Activated CD4-positive, alpha-beta memory T cell treated with anti-CD3 and anti-CD28 coated beads, Interleukin-2, amount 10 ng/mL, durations not matched to agents 7 days and 5 days (primary cell): Measurements from ENCODE around the gene RPAP2. TPM values are rescaled to one million over a fixed set of nuclear protein-coding genes. Genes with fewer than 3 reads are reported as not detected.
A peak's percentile ranks its signal among the peaks of the same experiment; 100 is the strongest.

Source experiments
- CTCF ChIA-PET: fragments of 350-600 bp; sonication (Branson Sonifier 250); formaldehyde crosslinking; loops from one replicate; lab custom pipeline; 2021; ENCODE audit warnings: antibody characterized with exemption, inconsistent platforms; lab: Charles Lee
- POLR2A ChIA-PET: fragments of 350-600 bp; sonication (Branson Sonifier 250); formaldehyde crosslinking; loops from one replicate; lab custom pipeline; 2021; ENCODE audit warnings: antibody characterized with exemption; lab: Charles Lee
- DNase-seq: peaks from one replicate; pipeline ENCODE4 v3.0.0-alpha.2; 2020
- H3K27ac Mint-ChIP-seq: one replicate; pipeline ENCODE4 v1.8.0; 2021; ENCODE audit warnings: mild to moderate bottlenecking, mixed read lengths
- H3K27me3 Mint-ChIP-seq: one replicate; pipeline ENCODE4 v1.8.0; 2021; ENCODE audit warnings: mixed read lengths
- H3K36me3 Mint-ChIP-seq: one replicate; pipeline ENCODE4 v1.8.0; 2021; ENCODE audit warnings: low read depth, mixed read lengths
- H3K4me1 Mint-ChIP-seq: one replicate; pipeline ENCODE4 v1.8.0; 2021; ENCODE audit warnings: mixed read lengths
- H3K4me3 Mint-ChIP-seq: one replicate; pipeline ENCODE4 v1.8.0; 2021; ENCODE audit warnings: mild to moderate bottlenecking, mixed read lengths
- H3K9me3 Mint-ChIP-seq: one replicate; pipeline ENCODE4 v1.8.0; 2021; ENCODE audit warnings: mixed read lengths
- total RNA-seq, 2 experiments: library from RNA; stranded (reverse); gene quantifications; one replicate each; pipeline ENCODE4 v1.2.3, GENCODE V29; 2021

RPAP2 gene
- total RNA-seq, 2 experiments from 2014 or later = 31.6 to 36.5 TPM

- H3K36me3 Mint-ChIP-seq = peaks cover 35% of the 10 kb centered on the region
- DNase-seq = no peak
- POLR2A ChIA-PET = interaction anchor here (0.8 to 4.6 kb wide), 9 partner anchors 8 to 532 kb away, joined by 3 to 61 read pairs (median 4); partner anchors contain the start of genes GFI1 and RPL5
- CTCF ChIA-PET = interaction anchor here (0.9 to 1.9 kb wide), 4 partner anchors 14 to 300 kb away, joined by 3 to 4 read pairs (median 3); no protein-coding TSS in a partner anchor
- no peaks in the 10 kb centered on the region for H3K27me3 Mint-ChIP-seq
- H3K4me1 Mint-ChIP-seq = peaks cover 51% of the 10 kb centered on the region
- H3K27ac Mint-ChIP-seq = peak overlapping the region; percentile 81
- H3K9me3 Mint-ChIP-seq = no peaks in the 10 kb centered on the region
- H3K4me3 Mint-ChIP-seq = peak overlapping the region; percentile 83
Measured at GRCh38 chr1:92299477-92300150, 755 bp downstream of the RPAP2 start.

- H3K27ac Mint-ChIP-seq = no peak overlapping the region
- peaks cover 35% of the 10 kb centered on the region for H3K36me3 Mint-ChIP-seq
- ChIA-PET CTCF (interaction anchor here (0.7 to 1.8 kb wide), 5 partner anchors 9 to 296 kb away, joined by 3 to 11 read pairs (median 3); no protein-coding TSS in a partner anchor), POLR2A (interaction anchor here (1.1 to 4.6 kb wide), 4 partner anchors 13 to 237 kb away, joined by 3 to 61 read pairs (median 11); partner anchors contain the start of gene GFI1)
- no peak overlapping the region for H3K4me3 Mint-ChIP-seq
- no peak for DNase-seq
- H3K27me3 Mint-ChIP-seq = no peaks in the 10 kb centered on the region
- peaks cover 46% of the 10 kb centered on the region for H3K4me1 Mint-ChIP-seq
- no peaks in the 10 kb centered on the region for H3K9me3 Mint-ChIP-seq
Measured at GRCh38 chr1:92301021-92301420, 2.2 kb downstream of the RPAP2 start.

- Mint-ChIP-seq H3K4me3 (no peak overlapping the region), H3K27ac (no peak overlapping the region), H3K4me1 (peaks cover 18% of the 10 kb centered on the region), H3K36me3 (peaks cover 32% of the 10 kb centered on the region), H3K27me3 (no peaks in the 10 kb centered on the region), H3K9me3 (no peaks in the 10 kb centered on the region)
- ChIA-PET CTCF (no interaction called here), POLR2A (interaction anchor here (0.8 kb wide), 1 partner anchor 171 kb away, joined by 3 read pairs; no protein-coding TSS in a partner anchor)
- no peak for DNase-seq
Measured at GRCh38 chr1:92306020-92306419, 7.2 kb downstream of the RPAP2 start.

GRCh38 chr1:92307980-92308379 is 9.1 kb downstream of the RPAP2 start:
- H3K9me3 Mint-ChIP-seq = no peaks in the 10 kb centered on the region
- peaks cover 22% of the 10 kb centered on the region for H3K4me1 Mint-ChIP-seq
- CTCF ChIA-PET = interaction anchor here (0.6 to 4.4 kb wide), 6 partner anchors 10 to 318 kb away, joined by 3 to 84 read pairs (median 4); partner anchors contain the start of gene GFI1
- DNase-seq = no peak
- POLR2A ChIA-PET = interaction anchor here (12.3 kb wide), 1 partner anchor 177 kb away, joined by 306 read pairs; the partner anchor contains the start of gene GFI1
- H3K27me3 Mint-ChIP-seq = no peaks in the 10 kb centered on the region
- H3K4me3 Mint-ChIP-seq = no peak overlapping the region
- H3K27ac Mint-ChIP-seq = no peak overlapping the region
- H3K36me3 Mint-ChIP-seq = peaks cover 44% of the 10 kb centered on the region

- POLR2A ChIA-PET = interaction anchor here (0.6 to 12.3 kb wide), 11 partner anchors 11 to 290 kb away, joined by 3 to 306 read pairs (median 3); partner anchors contain the start of genes GFI1 and RPAP2
- H3K27ac Mint-ChIP-seq = no peak overlapping the region
- peaks cover 38% of the 10 kb centered on the region for H3K4me1 Mint-ChIP-seq
- H3K27me3 Mint-ChIP-seq = no peaks in the 10 kb centered on the region
- peaks cover 45% of the 10 kb centered on the region for H3K36me3 Mint-ChIP-seq
- CTCF ChIA-PET = interaction anchor here (0.6 to 4.4 kb wide), 39 partner anchors 9 to 508 kb away, joined by 3 to 84 read pairs (median 4); partner anchors contain the start of genes GFI1, GLMN and RPAP2
- no peak for DNase-seq
- no peaks in the 10 kb centered on the region for H3K9me3 Mint-ChIP-seq
- H3K4me3 Mint-ChIP-seq = no peak overlapping the region
Measured at GRCh38 chr1:92310185-92310597, 11.3 kb downstream of the RPAP2 start.

GRCh38 chr1:92314024-92314423 is 15.2 kb downstream of the RPAP2 start:
- peaks cover 40% of the 10 kb centered on the region for H3K36me3 Mint-ChIP-seq
- no peaks in the 10 kb centered on the region for H3K9me3 Mint-ChIP-seq
- no peak for DNase-seq
- no peaks in the 10 kb centered on the region for H3K27me3 Mint-ChIP-seq
- CTCF ChIA-PET = interaction anchor here (0.7 to 7.5 kb wide), 8 partner anchors 11 to 295 kb away, joined by 3 to 89 read pairs (median 3); partner anchors contain the start of gene GFI1
- H3K4me1 Mint-ChIP-seq = peaks cover 71% of the 10 kb centered on the region
- H3K4me3 Mint-ChIP-seq = no peak overlapping the region
- POLR2A ChIA-PET = interaction anchor here (0.6 to 12.3 kb wide), 10 partner anchors 9 to 240 kb away, joined by 3 to 306 read pairs (median 4); partner anchors contain the start of genes GFI1, GLMN and RPAP2
- H3K27ac Mint-ChIP-seq = peak overlapping the region; percentile 79

GRCh38 chr1:92315766-92316599 is 17.1 kb downstream of the RPAP2 start:
- H3K27me3 Mint-ChIP-seq = no peaks in the 10 kb centered on the region
- no peaks in the 10 kb centered on the region for H3K9me3 Mint-ChIP-seq
- peak overlapping the region; percentile 12 for H3K4me3 Mint-ChIP-seq
- CTCF ChIA-PET = interaction anchor here (0.6 to 7.5 kb wide), 12 partner anchors 12 to 433 kb away, joined by 3 to 89 read pairs (median 3); partner anchors contain the start of genes BTBD8 and GFI1
- POLR2A ChIA-PET = interaction anchor here (0.7 to 12.3 kb wide), 22 partner anchors 9 to 368 kb away, joined by 3 to 306 read pairs (median 5); partner anchors contain the start of genes GFI1, GLMN and RPAP2
- H3K27ac Mint-ChIP-seq = peak overlapping the region; percentile 85
- peak; percentile 62 for DNase-seq
- H3K36me3 Mint-ChIP-seq = peaks cover 48% of the 10 kb centered on the region
- peaks cover 76% of the 10 kb centered on the region for H3K4me1 Mint-ChIP-seq

- POLR2A ChIA-PET = interaction anchor here (0.7 to 12.3 kb wide), 15 partner anchors 9 to 267 kb away, joined by 3 to 306 read pairs (median 4); partner anchors contain the start of genes GFI1, GLMN and RPAP2
- no peaks in the 10 kb centered on the region for H3K27me3 Mint-ChIP-seq
- H3K4me1 Mint-ChIP-seq = peaks cover 67% of the 10 kb centered on the region
- peak overlapping the region; percentile 85 for H3K27ac Mint-ChIP-seq
- no peaks in the 10 kb centered on the region for H3K9me3 Mint-ChIP-seq
- CTCF ChIA-PET = interaction anchor here (0.6 to 7.5 kb wide), 7 partner anchors 10 to 167 kb away, joined by 3 to 89 read pairs (median 5); partner anchors contain the start of genes GFI1, GLMN and RPAP2
- peak; percentile 36 for DNase-seq
- H3K4me3 Mint-ChIP-seq = peak overlapping the region; percentile 25
- H3K36me3 Mint-ChIP-seq = peaks cover 41% of the 10 kb centered on the region
Measured at GRCh38 chr1:92317836-92318493, 19.1 kb downstream of the RPAP2 start.

GRCh38 chr1:92323473-92324453 is 24.9 kb downstream of the RPAP2 start:
- Mint-ChIP-seq H3K9me3 (peaks cover 26% of the 10 kb centered on the region), H3K27me3 (no peaks in the 10 kb centered on the region), H3K36me3 (peaks cover 73% of the 10 kb centered on the region), H3K27ac (peak overlapping the region; percentile 87), H3K4me1 (peaks cover 40% of the 10 kb centered on the region), H3K4me3 (peak overlapping the region; percentile 66)
- DNase-seq = no peak
- ChIA-PET CTCF (interaction anchor here (0.6 to 1.0 kb wide), 3 partner anchors 13 to 260 kb away, joined by 3 to 6 read pairs (median 3); no protein-coding TSS in a partner anchor), POLR2A (interaction anchor here (0.6 to 1.1 kb wide), 7 partner anchors 10 to 162 kb away, joined by 3 to 7 read pairs (median 3); partner anchors contain the start of gene GFI1)

- Mint-ChIP-seq H3K27ac (peak overlapping the region; percentile 87), H3K4me3 (peak overlapping the region; percentile 66), H3K36me3 (peaks cover 75% of the 10 kb centered on the region), H3K4me1 (peaks cover 32% of the 10 kb centered on the region), H3K27me3 (no peaks in the 10 kb centered on the region), H3K9me3 (peaks cover 29% of the 10 kb centered on the region)
- POLR2A ChIA-PET = interaction anchor here (0.9 to 1.2 kb wide), 2 partner anchors 9 to 161 kb away, joined by 4 read pairs; no protein-coding TSS in a partner anchor
- CTCF ChIA-PET = no interaction called here
- DNase-seq = no peak
Measured at GRCh38 chr1:92324784-92325183, 25.9 kb downstream of the RPAP2 start.
